Measurements from ENCODE around the gene MYF6.

DNA sequence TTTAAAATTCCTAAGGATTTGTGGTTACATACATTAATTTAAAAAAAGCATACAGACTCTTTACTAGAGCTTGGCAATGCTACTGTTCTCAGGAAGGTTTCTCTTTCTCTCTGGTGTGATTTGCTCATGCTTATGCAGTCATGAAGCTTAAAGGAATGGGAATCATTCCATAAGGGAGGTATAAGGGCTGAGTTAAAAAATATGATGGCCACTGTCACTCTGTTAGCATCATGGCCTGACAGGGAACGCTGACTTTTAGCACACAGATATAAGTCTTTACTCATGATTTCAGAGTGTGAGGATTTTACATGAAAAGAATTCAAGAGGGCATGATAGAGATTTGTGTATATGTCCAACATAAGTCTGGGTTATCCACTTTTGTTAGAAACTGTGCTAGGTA lies 13.1 kb downstream of the MYF6 start:
- no peak for TF ChIP-seq PBX2 (CRISPR knock-in tag; IDR thresholded peaks at IDR 0.05)
- TF ChIP-seq, protein P1, sequence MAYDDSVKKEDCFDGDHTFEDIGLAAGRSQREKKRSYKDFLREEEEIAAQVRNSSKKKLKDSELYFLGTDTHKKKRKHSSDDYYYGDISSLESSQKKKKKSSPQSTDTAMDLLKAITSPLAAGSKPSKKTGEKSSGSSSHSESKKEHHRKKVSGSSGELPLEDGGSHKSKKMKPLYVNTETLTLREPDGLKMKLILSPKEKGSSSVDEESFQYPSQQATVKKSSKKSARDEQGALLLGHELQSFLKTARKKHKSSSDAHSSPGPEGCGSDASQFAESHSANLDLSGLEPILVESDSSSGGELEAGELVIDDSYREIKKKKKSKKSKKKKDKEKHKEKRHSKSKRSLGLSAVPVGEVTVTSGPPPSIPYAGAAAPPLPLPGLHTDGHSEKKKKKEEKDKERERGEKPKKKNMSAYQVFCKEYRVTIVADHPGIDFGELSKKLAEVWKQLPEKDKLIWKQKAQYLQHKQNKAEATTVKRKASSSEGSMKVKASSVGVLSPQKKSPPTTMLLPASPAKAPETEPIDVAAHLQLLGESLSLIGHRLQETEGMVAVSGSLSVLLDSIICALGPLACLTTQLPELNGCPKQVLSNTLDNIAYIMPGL (CRISPR knock-in tag; IDR thresholded peaks at IDR 0.05; ENCODE audit: borderline replicate concordance in 1 of 2, low read depth in 1 of 2): no peak
